OCI-M2 (cell line): ENCODE data around the gene PGA5.

ENCODE experiments used
- DNase-seq: peaks from one replicate; lab custom pipeline; 2025; ENCODE audit not compliant: unreplicated experiment; lab: John Stamatoyannopoulos, UW

Gene PGA5

DNA sequence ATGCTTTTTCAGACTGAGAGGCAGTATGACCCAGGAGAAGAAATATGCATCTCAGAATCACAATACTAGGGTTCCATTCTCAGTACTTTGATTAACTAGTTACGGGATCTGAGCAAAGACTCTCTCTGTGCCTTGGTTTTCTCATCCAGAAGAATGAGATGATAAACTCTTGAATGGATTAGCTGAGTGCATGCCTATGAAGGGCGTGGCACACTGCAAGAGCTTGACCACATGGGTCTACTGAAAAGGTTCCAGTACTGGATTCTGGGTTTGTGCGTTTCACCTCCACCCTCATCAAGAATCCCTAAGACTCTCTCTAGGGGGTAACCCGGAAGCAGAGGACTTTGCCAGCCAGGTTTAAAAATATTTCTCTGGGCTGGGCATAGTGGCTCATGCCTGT, 25.6 kb downstream of the PGA5 start:
- no peak for DNase-seq

DNA sequence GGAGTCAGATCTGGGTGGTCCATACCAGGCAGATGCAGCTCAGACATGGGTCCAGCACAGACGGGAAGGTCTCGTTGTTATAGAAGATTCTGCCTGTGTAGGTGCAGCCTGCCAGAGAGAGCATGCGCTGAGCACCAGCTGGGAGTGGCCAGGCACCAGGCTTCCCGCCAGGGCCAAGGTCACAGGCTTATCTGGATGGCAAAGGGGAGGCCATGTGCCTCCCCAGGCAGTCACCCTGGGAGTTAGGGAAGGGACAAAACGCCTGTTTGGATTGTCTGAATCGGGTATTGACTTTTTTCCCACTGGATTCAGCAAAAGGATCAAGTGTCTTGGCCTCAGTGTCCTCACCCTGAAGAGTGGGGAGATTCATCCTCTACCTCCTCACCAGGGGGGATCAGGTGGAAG, 26.5 kb downstream of the PGA5 start:
- no peak for DNase-seq

DNA sequence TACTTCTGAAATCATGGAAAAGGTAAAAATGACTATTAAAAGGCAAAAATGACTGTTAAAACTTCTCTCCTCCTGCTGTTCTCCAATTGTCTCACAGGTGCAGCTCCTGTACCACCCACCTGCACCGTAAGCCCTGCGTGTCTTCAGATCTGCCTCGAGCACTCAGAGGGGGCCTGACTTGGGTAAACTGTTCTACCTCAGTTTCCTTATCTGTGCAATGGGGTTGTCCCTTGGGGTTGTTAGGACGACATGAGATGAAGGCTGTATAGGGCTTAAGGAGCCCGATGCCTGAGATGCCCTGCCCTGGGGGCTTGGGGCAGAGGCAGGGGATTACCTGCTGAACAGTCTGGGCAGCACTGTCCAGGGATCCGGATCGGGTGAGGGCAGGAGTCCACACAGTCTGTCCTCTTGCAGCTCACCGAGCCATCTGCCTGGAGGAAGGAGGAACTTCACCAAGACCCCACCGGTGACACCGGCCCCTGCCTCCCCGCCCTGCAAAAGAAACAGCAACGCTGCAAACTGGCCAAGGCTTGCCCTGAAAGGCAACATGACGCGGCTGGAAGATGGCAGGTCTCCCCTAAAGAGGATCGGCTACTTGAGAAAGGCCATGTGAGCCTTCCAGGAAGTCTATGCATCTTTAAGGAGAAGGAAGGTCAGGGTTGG, 27.7 kb downstream of the PGA5 start:
- DNase-seq, result no peak

DNA sequence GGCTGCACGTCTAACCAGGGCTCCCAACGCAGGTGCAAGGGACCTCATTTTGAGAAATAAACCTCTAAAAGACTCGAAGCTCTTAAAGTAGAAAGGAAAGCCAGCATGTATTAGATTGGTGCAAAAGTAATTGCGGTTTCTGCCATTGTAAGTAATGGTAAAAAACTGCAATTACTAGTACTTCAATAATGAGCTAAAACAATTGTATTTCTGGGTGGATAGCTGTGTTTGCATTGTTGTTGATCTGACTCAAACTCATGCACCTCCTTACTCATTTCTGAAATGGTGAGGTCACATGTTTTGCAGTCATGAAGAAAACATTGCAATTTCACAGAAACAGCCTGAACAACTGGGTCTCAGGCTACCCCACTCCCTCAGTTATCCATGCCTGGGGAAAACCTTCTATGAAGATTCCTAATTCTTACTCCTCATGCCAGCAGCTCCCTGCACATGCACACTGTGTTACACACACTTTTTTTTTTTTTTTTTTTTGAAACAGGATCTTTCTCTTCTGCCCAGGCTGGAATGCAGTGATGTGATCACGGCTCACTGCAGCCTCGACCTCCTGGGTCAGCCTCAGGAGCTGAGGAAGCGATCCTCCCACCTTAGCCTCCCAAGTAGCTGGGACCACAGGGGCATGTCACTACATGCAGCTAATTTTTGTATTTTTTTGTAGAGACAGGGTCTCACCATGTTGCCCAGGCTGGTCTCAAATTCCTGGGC, 29.5 kb downstream of the PGA5 start:
- DNase-seq, result no peak

DNA sequence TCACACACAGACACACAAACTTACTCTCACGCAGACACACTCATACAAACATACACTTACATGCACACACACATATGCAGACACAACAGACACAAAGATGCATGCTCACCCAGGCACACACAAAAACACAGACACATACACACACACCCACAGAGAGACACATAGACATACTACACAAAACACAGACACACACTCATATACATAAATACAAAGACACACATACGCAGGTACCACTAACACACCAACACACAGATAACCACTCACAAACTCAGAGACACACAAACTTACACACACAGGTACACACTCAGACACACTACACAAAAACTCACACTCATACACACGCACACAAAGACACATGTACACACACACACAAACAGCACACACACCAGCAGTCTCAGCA, 31.8 kb downstream of the PGA5 start:
- DNase-seq, result no peak

DNA sequence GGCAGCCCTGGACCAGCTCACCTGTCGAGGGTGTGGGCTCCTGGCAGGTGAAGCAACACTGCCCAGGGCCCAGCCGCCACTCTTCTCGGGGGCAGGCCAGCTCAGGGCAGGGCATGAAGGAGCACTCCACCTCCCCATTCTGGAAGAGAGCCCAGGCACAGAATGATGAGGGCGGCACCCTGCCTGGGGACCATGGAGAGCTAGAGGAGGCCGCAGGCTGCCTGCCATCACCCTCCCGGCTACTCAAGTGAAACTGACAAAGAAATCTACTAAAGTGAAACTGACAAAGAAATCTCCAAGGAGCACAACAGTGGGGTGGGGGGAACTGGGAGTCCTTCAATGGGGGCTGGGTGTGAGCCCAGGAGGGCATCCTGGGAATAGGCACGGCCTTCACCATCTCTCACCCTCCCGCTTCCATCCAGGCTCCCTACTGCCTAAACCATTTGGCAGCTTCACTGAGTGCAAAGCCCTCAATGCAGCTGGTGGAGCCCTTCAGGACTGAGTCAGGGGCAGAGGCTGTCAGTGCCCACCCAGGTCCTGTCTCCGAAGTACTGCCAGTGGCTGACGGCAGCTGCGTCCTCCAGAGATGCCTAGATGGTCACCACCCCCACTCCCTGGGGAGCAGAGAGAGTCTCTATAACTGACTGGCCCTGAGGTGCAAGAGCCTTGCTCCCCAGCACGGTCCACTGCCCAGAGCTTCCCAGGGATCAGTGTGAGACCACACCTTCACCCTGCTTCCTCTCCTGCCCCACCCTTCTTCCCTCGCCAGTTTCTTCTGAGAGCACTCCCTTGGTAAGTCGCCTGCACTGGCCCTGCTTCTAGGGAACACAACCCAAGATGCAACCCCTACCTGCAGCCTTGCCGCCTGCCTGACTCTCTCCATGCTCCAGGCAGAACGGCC, 32.5 kb downstream of the PGA5 start:
- no peak for DNase-seq

DNA sequence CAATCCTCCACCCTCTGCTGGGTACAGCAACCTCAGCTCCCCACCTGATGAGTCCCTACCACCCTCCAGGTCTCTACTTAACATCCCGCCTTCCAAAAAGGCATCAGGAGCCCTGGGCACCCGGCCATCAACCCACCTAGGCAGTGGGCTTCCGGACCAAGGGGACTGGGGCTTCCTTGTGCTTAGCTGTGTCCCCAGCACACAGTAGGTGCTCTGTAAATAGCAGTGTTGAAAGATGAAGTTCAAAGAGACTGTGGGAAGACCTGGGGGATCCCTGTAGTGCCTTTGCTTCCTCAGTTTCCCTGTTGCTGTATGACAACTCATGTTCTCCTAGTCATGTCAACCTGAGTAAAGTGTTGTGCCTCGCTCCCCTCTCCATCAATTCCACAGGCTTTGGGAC, 33.1 kb downstream of the PGA5 start:
- DNase-seq, result no peak

DNA sequence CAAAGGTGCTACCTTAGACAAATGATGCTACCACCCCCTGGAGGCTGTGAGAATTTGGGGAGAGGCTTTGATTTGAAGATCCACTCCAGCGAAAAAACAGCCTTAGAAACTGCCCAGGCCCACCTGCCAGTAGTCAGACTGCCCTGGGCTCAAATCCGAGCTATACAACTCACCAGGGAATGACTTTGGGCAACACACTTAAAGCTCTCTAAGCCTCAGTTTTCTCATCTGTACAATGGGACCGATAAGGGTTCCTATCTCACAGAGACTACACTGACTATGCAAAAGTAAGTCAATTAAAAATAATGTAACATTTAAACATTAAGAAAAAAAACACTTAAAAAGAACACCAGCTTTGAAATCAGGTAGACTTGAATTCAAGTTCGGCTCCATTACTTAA, 34.2 kb downstream of the PGA5 start:
- no peak for DNase-seq

DNA sequence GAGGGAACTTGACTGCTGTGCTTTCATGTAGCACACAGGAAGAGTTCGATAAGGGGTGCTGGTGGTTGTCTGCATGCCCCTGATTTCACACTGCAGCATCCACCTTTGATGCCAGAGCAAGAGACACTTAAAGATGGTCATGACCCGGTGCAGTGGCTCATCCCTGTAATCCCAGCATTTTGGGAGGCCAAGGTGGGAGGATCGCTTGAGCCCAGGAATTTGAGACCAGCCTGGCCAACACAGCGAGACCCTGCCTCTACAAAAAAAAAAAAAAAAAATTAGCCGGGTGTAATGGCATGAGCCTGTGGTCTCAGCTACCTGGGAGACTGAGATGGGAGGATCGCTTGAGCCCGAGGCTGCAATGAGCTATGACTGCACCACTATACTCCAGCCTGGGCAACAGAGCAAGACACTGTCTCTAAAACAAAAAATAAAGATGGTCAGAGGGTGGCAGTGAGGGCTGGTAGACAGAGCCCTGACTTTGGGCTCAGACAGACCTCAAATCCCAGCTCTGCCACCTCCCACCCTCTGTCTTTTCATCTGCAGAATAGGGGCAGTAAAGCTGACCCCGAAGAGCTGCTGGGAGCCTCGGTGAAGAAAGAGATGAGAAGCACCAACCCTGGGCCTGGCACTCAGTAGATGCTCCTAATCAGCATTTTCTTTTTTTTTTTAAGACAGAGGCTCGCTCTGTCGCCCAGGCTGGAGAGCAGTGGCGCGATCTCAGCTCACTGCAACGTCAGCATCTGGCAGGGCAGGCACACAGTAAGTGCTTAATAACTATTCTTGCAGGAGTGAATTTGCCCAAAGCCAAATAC, 36.4 kb downstream of the PGA5 start:
- DNase-seq, result no peak

DNA sequence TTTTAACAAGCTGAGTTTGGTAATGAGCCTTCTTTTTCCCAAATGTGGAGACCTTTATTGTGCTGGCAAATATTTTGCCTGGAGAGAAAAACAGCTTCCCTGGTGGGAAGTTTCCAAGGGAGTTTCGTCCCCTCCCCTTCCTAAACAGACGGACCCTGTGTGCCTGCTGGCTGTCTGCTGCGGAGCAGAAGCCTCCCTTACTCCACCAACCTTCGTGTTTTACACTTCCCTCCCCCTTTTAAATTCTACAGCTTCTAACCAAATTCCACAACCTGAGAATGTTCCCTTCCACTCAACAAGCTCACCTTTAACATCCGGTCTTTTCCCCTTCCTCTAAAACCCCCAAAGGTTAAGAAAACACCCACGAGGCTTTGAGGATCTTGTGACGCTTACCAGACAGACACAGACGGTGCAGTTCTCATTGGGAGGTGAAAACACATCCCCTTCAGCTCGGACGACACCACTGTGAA, 37.1 kb downstream of the PGA5 start:
- DNase-seq, result no peak

DNA sequence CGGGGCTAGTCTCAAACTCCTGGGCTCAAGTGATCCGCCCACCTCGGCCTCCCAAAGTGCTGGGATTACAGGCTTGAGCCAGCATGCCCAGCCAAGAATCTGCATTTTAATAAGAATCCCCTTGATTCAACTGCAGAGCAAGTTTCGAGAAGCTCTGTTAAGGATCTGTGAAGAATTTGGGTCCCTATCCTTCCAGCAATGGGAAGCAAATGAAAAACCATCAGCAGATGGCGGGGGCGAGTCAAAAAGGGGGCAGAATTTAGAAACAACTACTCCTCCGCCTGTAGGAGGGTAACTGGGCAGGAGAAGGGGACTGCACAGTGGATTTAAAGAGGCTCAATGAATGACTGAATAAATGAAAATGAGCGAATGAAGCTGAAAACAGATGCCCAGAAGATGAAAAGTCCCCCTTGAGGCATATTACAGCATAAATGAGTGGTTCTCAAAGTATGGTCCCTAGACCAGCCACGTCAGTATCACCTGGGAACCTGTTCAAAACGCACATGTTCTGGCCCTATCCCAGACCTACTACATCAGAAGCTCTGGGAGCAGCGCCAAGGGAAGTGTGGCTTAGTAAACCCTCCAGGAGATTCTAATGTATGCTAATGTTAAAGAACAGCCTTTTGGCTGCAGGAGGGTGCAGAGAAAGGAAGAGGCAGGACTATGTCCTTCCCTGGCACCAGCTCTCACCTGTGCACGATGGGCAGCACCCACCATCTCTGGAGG, 39.1 kb downstream of the PGA5 start:
- DNase-seq, result no peak

DNA sequence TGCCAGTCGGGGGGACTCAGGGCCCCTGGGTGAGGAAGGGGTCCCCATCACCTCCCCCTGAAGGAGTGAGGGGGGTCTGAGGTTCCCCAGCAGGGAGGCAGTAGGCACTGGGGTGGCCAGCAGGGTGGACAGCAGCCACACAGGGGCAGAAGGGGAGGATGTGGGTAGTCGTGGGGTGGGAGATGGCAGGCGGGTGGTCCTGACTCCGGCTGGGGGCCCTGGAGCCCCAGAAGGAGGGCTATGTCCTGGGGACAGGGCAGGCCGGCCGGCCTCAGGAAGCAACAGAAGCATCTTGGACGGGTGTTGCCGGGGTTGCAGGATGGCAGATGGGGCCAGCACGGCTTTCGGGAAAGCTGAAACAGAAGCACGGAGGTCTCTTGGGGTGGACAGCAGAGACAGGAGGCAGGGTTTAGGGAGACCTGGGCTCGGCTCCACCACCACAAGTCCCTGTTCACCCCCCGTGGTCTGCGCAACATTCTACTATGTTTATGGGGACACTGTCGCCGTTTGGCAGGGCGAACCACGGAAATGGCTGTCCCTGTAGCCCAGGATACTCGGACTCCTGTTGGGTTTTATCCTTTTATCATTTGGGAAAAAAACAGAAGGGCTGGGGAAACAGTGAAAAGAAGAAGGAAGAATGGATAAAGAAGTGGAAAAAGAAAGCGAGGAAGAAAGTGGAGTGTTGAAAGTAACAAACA, 40.1 kb downstream of the PGA5 start:
- DNase-seq, result no peak

DNA sequence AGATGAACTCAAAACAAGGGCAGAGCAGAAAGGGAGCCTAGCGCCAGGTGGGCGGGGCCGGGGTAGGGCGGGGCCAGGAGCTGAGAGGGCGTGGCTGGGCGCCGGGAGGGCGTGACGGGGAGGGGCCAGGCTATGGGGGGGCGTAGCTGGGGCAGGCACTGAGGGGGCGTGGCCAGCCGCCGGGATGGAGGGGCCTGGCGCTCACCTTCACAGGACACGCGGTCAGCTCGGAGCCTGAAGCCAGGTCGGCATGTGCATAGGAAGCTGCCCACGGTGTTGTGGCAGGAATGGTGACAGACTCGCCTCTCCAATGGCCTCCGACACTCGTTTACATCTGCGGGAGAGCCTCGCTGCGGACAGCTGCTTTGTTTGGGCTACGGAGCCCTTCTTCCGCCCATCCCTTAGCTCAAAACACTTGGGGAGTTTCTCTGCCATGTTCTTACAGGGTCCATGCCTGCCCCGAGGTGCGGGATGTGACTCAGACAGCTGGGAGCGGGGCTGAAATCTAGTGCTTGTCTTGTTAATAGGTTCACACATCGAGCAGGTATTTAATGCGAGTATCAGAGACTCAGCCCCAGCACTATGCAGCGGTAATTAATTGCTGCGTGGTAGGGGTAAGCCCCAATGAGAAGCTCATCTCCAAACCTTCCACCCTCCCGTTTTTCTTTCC, 40.7 kb downstream of the PGA5 start:
- no peak for DNase-seq

DNA sequence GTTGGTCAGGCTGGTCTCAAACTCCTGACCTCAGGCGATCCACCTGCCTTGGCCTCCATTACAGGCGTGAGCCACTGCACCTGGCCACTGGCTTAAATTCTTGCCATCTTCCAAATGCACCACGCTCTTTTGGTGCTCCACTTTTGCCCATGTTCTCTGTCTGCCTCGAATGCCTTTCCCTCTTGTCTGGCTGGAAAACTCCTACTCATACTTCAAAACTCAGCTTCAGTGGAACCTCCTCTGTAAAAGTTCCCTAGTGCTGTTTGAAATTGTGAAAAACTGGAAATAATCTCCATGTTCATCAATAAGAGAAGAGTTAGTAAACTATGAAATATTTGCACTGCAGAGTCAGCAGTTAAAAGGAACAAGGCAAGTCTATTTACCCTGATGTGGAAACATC, 42.6 kb downstream of the PGA5 start:
- no peak for DNase-seq

DNA sequence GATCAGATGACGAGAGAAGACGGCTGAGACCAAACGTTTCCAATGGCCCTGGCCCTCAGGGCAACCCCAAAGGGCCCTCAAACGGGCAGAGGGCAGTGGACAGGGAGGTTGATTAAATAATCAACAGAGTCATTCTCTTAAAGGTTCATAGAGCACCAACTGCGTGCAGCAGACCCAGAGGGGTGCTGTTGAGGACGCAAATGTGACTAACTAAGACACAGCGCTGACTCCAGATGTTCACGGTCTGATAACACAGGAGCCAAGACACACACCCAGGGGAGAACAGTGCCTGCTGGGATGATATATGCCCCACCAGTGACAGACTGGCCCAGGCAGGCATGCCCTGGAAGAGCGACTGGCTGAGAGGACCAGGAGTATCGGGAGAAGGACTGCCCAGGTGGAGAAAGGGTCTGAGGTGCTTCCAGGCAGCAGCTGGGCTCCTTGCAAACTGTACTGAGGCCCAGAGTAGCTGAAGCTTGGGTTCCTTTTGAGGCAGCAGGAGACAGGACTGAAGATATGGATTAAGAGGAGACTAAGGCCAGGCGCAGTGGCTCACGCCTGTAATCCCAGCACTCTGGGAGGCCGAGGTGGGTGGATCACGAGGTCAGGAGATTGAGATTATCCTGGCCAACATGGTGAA, 46.5 kb downstream of the PGA5 start:
- no peak for DNase-seq

DNA sequence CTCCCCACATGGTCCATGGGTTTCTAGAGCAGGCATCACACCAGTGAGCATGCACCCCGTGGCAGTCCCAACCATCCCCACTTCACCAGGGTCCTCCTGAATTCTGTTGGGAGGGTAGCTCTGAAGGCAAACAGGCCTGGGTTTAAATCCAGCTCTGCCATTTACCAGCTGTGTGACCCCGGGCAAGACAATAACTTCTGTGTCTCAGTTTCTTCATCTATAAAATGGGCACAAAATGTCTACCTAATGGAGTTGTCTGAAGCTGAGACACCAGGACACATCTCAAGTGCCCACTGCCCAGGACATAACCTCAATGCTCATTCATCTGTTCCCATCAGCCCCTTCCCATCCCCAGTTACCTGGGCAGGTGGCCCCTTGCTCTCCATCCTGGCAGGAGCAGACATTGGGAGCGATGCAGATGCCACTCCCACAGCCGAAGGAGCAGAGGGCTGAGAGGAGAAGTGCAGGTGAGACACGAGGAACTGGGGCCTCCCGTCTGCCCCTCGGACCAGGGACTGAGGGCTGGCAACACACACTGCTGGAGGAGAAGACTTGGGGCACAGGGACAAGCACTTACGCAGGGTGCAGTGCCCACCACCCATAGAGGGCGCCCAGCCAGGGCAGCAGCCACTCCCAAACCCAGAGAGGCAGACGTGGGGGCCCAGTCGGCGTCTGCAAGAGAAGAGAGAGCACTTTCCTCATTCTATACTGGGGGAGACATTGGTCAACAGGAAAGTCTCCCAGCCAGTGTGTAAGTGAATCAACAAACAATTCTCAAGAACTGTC, 50.1 kb downstream of the PGA5 start:
- DNase-seq, result no peak

DNA sequence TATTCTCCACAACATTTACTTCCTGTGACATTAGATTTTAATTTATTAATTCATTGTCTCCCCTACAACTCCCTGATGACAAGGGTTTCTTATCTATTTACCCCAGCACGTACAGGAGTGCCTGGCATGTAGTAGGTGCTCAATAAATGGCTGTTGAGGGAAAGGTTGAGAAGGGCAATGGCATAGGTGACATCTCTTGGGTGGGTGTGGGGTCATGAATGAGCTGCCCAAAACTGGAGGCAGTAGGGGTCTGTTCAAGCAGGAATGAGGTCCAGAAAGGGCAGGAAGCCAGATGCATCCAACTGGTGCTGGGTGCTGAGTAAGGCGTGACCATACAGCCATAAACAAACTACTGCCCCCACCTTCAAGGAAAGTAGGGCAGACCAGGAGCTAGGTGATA, 51.4 kb downstream of the PGA5 start:
- DNase-seq, result no peak
